ENCODE measurements around the gene PLSCR3.

PLSCR3 gene

GRCh38 chr17:7407082-7407481 lies 12.8 kb upstream of the PLSCR3 start:
- no peak for DNase-seq (ENCODE audit: extremely low read depth in 1 of 2, low read depth in 1 of 2)

GRCh38 chr17:7406235-7406825 lies 12.0 kb upstream of the PLSCR3 start:
- DNase-seq (ENCODE audit: extremely low read depth in 1 of 2, low read depth in 1 of 2): no peak

DNA sequence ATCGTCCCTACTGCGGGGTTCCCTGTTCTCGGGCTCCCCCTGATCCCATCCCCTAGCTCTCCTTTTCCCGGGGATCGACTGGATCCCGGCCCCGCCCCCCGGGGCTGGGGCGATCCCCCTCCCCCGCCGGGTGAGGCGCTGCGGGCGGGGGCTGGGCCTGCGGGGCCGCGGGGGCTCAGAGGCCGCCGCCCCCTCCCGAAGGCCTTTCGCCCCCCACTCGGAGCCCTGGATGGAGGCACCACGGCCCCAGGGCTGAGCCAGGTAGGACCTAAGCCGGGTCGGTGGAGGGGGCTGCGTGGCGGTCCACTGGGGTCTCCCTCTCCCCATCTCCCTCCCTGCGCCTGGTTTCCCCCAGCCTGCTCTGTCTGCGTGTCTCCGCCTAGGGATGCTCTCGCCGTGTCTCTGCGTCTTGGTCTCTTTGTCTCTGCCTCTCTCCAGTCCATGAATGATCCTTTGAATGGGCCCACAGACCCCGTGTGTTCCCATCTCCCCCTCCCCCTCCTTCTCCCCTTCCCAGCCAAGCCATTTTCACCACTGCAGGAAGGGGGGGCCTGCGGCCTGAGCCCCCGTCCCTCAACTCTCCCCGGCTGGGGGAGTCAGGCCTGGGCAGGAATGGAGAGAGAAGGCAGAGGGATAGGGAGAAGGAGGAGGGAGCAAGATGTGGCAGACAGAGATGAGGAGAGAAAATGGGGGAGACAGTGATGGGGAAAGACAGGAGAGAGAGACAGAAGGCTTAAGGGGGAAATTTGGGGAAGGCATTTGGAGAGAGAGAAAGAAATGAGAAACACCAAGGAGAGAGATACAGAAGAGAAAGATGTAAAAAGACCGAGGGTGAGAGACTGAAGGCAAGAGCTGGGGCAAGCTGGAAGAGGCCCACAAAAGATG lies 11.3 kb upstream of the PLSCR3 start:
- no peak for DNase-seq (ENCODE audit: extremely low read depth in 1 of 2, low read depth in 1 of 2)

- peak; percentile 26 to 41 for DNase-seq (ENCODE audit: extremely low read depth in 1 of 2, low read depth in 1 of 2)
These were observed 10.5 kb upstream of the PLSCR3 start for GRCh38 chr17:7404737-7405349.

- peak; percentile 88 to 97 for DNase-seq (ENCODE audit: extremely low read depth in 1 of 2, low read depth in 1 of 2)
These were observed 9.8 kb upstream of the PLSCR3 start, which contains the start of gene TMEM256 for GRCh38 chr17:7403977-7404736. Gene TMEM256 (minus strand): TSS chr17:7404097. CDS start chr17:7404084, 13 bp downstream.

- peak in 1 of 2 donors; percentile 15 for DNase-seq (ENCODE audit: extremely low read depth in 1 of 2, low read depth in 1 of 2)
These were observed 9.3 kb upstream of the PLSCR3 start for GRCh38 chr17:7403727-7403976.

DNA sequence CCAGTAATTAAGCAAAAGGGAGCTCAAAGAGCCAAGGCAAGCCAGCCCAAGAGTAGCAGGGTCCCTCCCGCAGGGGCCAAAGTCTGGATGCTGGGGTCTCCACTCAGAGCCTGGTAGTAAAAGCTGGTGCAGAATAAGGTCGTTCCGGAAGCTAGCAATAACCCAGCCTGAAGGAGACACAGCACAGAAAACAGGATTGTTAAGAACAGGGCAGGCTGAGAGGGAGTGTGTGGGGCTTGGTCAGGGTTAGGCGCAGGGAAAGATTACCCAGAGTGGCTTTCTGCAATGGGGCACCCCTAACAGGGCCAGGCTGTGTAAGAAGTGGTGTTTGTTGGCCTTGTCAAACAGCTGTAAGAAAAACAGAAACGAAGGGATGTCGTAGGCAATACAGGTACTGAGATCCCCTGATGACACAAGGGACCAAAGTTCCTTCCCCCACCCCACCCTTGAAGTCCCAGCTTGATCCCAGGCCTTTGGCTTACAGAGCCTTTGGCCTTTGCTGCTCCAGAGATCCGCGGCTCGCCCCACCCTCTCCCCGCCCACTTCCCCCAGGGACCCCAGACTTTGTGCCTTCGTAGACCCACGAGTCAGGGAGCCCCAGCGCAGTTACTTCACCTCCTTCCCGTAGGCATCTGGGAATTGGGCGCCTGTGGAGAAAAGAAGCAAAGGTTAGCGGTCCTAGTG lies 8.9 kb upstream of the PLSCR3 start:
- no peak for DNase-seq (ENCODE audit: extremely low read depth in 1 of 2, low read depth in 1 of 2)

DNA sequence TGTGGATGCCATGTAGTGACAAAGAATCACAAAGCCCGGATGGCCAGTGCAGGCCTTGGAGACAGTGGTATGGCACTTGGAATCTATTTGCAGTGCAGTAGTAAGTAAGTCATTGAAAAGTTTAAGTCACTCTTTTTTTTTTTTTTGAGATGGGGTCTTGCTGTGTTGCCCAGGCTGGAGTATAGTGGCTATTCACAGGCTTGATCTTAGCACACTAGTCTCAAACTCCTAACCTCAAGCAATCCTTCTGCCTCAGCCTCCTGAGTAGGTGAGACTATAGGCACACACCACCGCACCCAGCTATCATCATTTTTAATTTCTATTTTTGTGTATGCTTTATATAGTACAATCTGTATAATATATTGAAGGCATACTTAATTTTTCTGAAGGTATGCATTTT lies 4.3 kb upstream of the PLSCR3 start:
- DNase-seq (ENCODE audit: extremely low read depth in 1 of 2, low read depth in 1 of 2): no peak

DNA sequence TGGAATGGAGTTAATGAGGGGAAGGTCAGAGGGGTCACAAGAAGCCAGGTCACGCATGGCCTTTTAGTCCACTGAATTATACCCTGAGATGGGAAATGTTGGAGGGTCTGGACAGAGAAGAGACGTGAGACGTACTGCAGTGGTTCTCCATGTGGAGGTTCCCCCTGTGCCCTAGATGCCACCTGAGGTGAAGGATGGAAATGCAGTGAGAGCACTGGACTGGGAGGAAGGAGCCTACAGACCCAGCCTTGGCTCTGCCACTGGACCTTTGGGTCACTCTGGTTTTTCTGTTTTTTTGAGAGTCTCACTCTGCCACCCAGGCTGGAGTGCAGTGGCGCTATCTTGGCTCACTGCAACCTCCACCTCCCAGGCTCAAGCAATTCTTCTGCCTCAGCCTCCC lies 1.8 kb upstream of the PLSCR3 start:
- no peak for DNase-seq (ENCODE audit: extremely low read depth in 1 of 2, low read depth in 1 of 2)

- peak in 1 of 2 donors; percentile 42 for DNase-seq (ENCODE audit: extremely low read depth in 1 of 2, low read depth in 1 of 2)
These were observed 493 bp downstream of the PLSCR3 start for GRCh38 chr17:7393613-7394451.

GRCh38 chr17:7392696-7393612 lies 1.4 kb downstream of the PLSCR3 start:
- no peak for DNase-seq (ENCODE audit: extremely low read depth in 1 of 2, low read depth in 1 of 2)

DNA sequence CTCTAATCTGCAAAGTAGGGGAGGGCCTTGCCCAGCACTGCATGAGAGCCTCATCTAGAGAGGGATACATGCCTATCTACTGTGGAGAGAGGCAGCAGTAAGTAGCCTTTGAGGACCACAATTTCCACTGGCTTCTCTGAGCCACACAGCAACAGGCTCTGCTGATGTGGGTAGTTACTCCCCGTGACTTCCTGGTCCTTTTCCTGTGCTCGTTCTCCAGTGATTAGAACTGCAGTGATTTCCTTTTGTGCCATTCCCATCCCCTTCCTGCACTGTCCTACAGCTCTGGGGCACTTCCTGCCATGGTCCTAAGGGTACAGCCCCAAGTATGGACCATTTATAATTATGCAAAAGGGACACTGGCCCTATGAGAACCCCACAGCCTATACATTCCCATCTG lies 3.0 kb downstream of the PLSCR3 start:
- DNase-seq (ENCODE audit: extremely low read depth in 1 of 2, low read depth in 1 of 2): no peak

DNA sequence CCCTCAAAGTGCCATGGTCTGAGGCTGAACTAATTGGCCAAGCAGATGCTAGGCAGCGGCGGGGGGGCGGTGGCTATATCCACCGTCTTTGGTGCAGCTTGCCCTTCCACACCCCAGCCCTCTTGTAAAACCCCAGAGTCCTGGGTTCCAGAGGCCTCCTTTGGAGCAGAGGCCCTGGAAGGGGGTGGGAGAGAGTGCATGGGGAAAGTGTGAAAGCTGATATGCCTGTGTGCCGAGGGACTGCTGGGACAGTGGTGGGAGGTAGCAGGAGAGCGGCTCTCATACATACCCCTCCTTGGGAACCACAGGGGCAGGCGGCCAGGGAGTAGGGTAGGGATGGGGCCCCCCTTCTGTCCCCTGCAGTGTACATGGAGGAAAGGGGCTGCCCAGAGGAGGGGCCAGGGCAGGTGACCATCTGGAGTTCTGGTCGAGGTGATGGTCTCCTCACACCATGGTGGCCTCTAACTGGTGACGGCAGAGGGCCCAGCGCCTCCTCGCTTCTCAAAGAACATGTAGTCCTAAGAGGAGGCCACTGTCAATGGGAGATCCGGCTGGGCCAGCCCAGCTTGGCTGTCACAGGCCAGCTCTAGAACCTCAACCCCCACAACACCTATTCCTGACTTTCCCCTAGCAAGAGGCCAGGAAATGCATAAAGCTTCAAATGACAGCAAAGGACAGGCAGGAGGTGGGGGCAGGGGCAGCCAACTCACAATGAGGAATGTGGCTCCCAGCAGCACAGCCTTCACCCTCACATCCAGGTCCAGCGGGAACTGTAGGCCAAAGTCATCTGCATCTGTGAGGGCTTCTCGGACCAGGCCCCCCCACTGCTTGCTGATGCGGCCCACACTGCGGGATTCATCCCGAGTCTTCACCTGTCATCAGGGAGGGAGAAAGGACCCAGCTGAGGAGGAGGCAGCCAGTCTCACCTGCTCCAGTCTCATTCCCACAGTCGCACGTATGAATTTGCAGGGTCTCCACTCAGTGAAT lies 4.1 kb downstream of the PLSCR3 start:
- no peak for DNase-seq (ENCODE audit: extremely low read depth in 1 of 2, low read depth in 1 of 2)

GRCh38 chr17:7388856-7389255 lies 5.5 kb downstream of the PLSCR3 start:
- DNase-seq (ENCODE audit: extremely low read depth in 1 of 2, low read depth in 1 of 2): no peak

DNA sequence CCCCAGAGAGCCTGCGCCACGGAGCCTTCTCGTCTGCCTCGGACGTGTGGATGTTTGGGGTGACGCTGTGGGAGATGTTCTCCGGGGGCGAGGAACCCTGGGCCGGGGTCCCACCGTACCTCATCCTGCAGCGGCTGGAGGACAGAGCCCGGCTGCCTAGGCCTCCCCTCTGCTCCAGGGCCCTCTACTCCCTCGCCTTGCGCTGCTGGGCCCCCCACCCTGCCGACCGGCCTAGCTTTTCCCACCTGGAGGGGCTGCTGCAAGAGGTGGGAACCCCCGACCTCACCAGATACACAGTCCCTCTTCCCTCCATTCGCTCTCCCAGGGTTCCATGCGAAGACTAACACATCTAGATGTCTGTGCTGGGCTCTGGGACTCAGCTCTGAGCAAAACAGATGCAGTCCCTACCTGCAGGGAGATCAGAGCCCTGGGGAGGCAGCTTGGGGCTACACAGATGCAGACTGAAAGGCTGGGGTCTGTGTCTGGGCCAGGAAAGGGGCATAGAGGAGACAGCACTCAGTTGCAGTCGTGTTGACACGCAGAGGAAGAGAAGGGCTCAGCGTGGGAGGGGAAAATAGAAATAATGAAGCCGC lies 9.7 kb downstream of the PLSCR3 start:
- DNase-seq (ENCODE audit: extremely low read depth in 1 of 2, low read depth in 1 of 2): no peak

DNA sequence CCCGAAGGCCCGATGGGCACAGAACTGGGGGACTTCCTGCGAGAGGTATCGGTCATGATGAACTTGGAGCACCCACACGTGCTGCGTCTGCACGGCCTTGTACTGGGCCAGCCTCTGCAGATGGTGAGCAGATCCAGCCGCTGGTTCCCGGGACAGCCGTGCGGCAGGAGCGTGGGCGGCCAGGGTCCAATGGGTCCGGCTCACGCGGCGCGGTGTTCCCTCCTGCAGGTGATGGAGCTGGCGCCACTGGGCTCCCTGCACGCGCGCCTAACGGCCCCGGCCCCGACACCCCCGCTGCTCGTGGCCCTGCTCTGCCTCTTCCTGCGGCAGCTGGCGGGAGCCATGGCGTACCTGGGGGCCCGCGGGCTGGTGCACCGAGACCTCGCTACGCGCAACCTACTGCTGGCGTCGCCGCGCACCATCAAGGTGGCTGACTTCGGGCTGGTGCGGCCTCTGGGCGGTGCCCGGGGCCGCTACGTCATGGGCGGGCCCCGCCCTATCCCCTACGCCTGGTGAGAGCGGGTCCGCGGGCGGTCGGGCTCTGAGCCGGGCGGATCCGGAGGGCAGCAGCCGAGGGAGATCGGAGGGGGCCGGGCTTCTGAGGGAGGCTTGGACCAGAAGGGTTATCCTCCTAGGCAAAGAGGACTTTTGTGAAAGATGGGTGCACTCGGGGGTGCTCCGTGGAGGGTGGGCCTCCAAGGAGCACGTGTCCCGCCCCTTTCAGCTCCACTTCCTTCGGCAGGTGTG lies 10.4 kb downstream of the PLSCR3 start:
- peak; percentile 54 to 62 for DNase-seq (ENCODE audit: extremely low read depth in 1 of 2, low read depth in 1 of 2)

DNA sequence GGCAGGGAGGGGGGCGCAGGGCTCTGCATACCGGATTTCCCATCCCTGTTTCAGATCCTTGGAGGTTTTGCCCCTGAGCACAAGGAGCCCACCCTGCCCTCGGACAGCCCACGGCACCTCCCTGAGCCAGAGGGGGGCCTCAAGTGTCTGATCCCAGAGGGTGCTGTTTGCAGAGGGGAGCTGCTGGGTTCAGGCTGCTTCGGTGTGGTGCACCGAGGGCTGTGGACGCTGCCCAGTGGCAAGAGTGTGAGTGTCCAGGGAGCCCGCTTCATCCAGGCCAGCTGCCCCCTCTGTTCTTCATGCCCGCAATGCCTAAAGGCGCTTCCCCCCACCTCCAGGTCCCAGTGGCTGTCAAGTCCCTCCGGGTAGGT lies 11.0 kb downstream of the PLSCR3 start:
- DNase-seq (ENCODE audit: extremely low read depth in 1 of 2, low read depth in 1 of 2): no peak

Measured in stimulated activated CD8-positive, alpha-beta memory T cell treated with anti-CD3 and anti-CD28 coated beads, Interleukin-7, amount 100 ng/mL, for 48 hours (primary cell).